ENCODE data around the gene TUBA3E. TPM values are rescaled to one million over a fixed set of nuclear protein-coding genes. Genes with fewer than 3 reads are reported as not detected.
"Not testable (repeated sequence)": the region's sequence is repeated elsewhere in the genome, so short reads cannot be mapped to it uniquely, and the experiment has no call there.

The TUBA3E gene
- polyA plus RNA-seq, 3 donors: not detected

- Mint-ChIP-seq H3K9me3 (no peaks in the 10 kb centered on the region), H3K27ac (peak overlapping the region in 1 of 7 donors; percentile 61), H3K27me3 (ENCODE audit: low read depth in 3 of 3) (peaks cover 0 to 3% (median 1%) of the 10 kb centered on the region in 3 donors), H3K36me3 (peaks cover 33 to 83% of the 10 kb centered on the region in 2 donors), H3K4me1 (peaks cover 6% of the 10 kb centered on the region), H3K4me3 (no peak overlapping the region)
- H3K79me2 ChIP-seq (ENCODE audit: insufficient read depth, low read length): no peaks in the 10 kb centered on the region
- H3K9me3 ChIP-seq (replicated peaks in 1 of 2; ENCODE audit: control insufficient read depth in 1 of 2, insufficient read depth in 1 of 2, low read length in 2 of 2): no peaks in the 10 kb centered on the region
- TF ChIP-seq CTCF (IDR thresholded peaks at IDR 0.05): no peak
- H3K4me1 ChIP-seq (ENCODE audit: control insufficient read depth in 1 of 2, insufficient read depth in 2 of 2, low read length in 2 of 2): no peaks in the 10 kb centered on the region
- no peak overlapping the region for H3K4me2 ChIP-seq (replicated peaks; ENCODE audit: extremely low read depth, low read length, poor library complexity, severe bottlenecking)
- no peak overlapping the region for H3K27ac ChIP-seq (ENCODE audit: low read depth in 1 of 2, low read length in 2 of 2)
- H4K20me1 ChIP-seq (ENCODE audit: insufficient read depth, low read length): no peaks in the 10 kb centered on the region
- no peaks in the 10 kb centered on the region for H3K27me3 ChIP-seq (ENCODE audit: control insufficient read depth in 2 of 2, insufficient read depth in 2 of 2, low read length in 2 of 2)
- intact Hi-C loops (cut with micrococcal nuclease): no loop called here
- no peak overlapping the region for H2AFZ ChIP-seq (ENCODE audit: insufficient read depth, low read depth, low read length, poor library complexity, severe bottlenecking)
- H3K4me3 ChIP-seq (replicated peaks in 1 of 3; ENCODE audit: low read depth in 2 of 3, low read length in 3 of 3): no peak overlapping the region
- 98% methylated on average over 27 of the region's 29 CpGs for WGBS (ENCODE audit: insufficient coverage)
- DNase-seq: no peak
- H3K36me3 ChIP-seq (replicated peaks in 1 of 2; ENCODE audit: control insufficient read depth in 1 of 2, insufficient read depth in 2 of 2, low read length in 2 of 2): peaks cover 48 to 55% of the 10 kb centered on the region in 2 donors
- no peak overlapping the region for H3K9ac ChIP-seq (ENCODE audit: insufficient read depth, low read length, poor library complexity, severe bottlenecking)
Observed at GRCh38 chr2:130154773-130155765, 43.2 kb downstream of the TUBA3E start.

GRCh38 chr2:130154423-130154770, 43.8 kb downstream of the TUBA3E start:
- H3K9me3 Mint-ChIP-seq; H3K9ac ChIP-seq (ENCODE audit: insufficient read depth, low read length, poor library complexity, severe bottlenecking); H3K27ac Mint-ChIP-seq; H4K20me1 ChIP-seq (ENCODE audit: insufficient read depth, low read length); intact Hi-C loops (cut with micrococcal nuclease); H3K27me3 Mint-ChIP-seq (ENCODE audit: low read depth in 3 of 3); H3K27me3 ChIP-seq (ENCODE audit: control insufficient read depth in 2 of 2, insufficient read depth in 2 of 2, low read length in 2 of 2); H3K9me3 ChIP-seq (replicated peaks in 1 of 2; ENCODE audit: control insufficient read depth in 1 of 2, insufficient read depth in 1 of 2, low read length in 2 of 2); H3K4me2 ChIP-seq (replicated peaks; ENCODE audit: extremely low read depth, low read length, poor library complexity, severe bottlenecking); H2AFZ ChIP-seq (ENCODE audit: insufficient read depth, low read depth, low read length, poor library complexity, severe bottlenecking); H3K4me1 Mint-ChIP-seq; H3K4me3 ChIP-seq (replicated peaks in 1 of 3; ENCODE audit: low read depth in 2 of 3, low read length in 3 of 3); H3K4me1 ChIP-seq (ENCODE audit: control insufficient read depth in 1 of 2, insufficient read depth in 2 of 2, low read length in 2 of 2); H3K4me3 Mint-ChIP-seq; DNase-seq; H3K27ac ChIP-seq (ENCODE audit: low read depth in 1 of 2, low read length in 2 of 2); H3K79me2 ChIP-seq (ENCODE audit: insufficient read depth, low read length): not testable (repeated sequence)
- H3K36me3 Mint-ChIP-seq: peaks cover 28 to 76% of the 10 kb centered on the region in 2 donors
- H3K36me3 ChIP-seq (replicated peaks in 1 of 2; ENCODE audit: control insufficient read depth in 1 of 2, insufficient read depth in 2 of 2, low read length in 2 of 2): peaks cover 41 to 49% of the 10 kb centered on the region in 2 donors
- WGBS (ENCODE audit: insufficient coverage): 96% methylated on average over 4 of the region's 8 CpGs

- not testable (repeated sequence) for H3K4me1 ChIP-seq (ENCODE audit: control insufficient read depth in 1 of 2, insufficient read depth in 2 of 2, low read length in 2 of 2)
Observed at GRCh38 chr2:130153721-130154422, 44.4 kb downstream of the TUBA3E start.

More at GRCh38 chr2:130153721-130154422, 44.4 kb downstream of the TUBA3E start:
- intact Hi-C loops (cut with micrococcal nuclease); H2AFZ ChIP-seq (ENCODE audit: insufficient read depth, low read depth, low read length, poor library complexity, severe bottlenecking); H3K27me3 Mint-ChIP-seq (ENCODE audit: low read depth in 3 of 3); H3K9ac ChIP-seq (ENCODE audit: insufficient read depth, low read length, poor library complexity, severe bottlenecking); DNase-seq; H3K4me1 Mint-ChIP-seq; H4K20me1 ChIP-seq (ENCODE audit: insufficient read depth, low read length); H3K9me3 ChIP-seq (replicated peaks in 1 of 2; ENCODE audit: control insufficient read depth in 1 of 2, insufficient read depth in 1 of 2, low read length in 2 of 2); H3K27me3 ChIP-seq (ENCODE audit: control insufficient read depth in 2 of 2, insufficient read depth in 2 of 2, low read length in 2 of 2); H3K27ac ChIP-seq (ENCODE audit: low read depth in 1 of 2, low read length in 2 of 2); H3K4me2 ChIP-seq (replicated peaks; ENCODE audit: extremely low read depth, low read length, poor library complexity, severe bottlenecking); H3K4me3 ChIP-seq (replicated peaks in 1 of 3; ENCODE audit: low read depth in 2 of 3, low read length in 3 of 3); H3K79me2 ChIP-seq (ENCODE audit: insufficient read depth, low read length); H3K9me3 Mint-ChIP-seq; H3K4me3 Mint-ChIP-seq: not testable (repeated sequence)
- peaks cover 26 to 71% of the 10 kb centered on the region in 2 donors for H3K36me3 Mint-ChIP-seq
- peaks cover 40 to 44% of the 10 kb centered on the region in 2 donors for H3K36me3 ChIP-seq (replicated peaks in 1 of 2; ENCODE audit: control insufficient read depth in 1 of 2, insufficient read depth in 2 of 2, low read length in 2 of 2)
- H3K27ac Mint-ChIP-seq: peak overlapping the region in 2 of 7 donors; percentile 33 to 49
- no CpG with 5 or more reads among the region's 23 CpGs for WGBS (ENCODE audit: insufficient coverage)

All from CD14-positive monocyte (primary cell).